GM12878 (cell line): Measurements from ENCODE around the gene SYK. TPM values are rescaled to one million over a fixed set of nuclear protein-coding genes. Genes with fewer than 3 reads are reported as not detected.

Experiments used
- CHD2 ChIP-seq: IDR thresholded peaks from 2 replicates; pipeline ENCODE4 v1.6.1; 2011; ENCODE audit warnings: low read depth, low read length, improper control_type of control experiment, borderline replicate concordance
- CHD4 ChIP-seq: fragments of 200-600 bp; sonication (generic); IDR thresholded peaks from 2 replicates; pipeline ENCODE4 v1.6.1; 2016; ENCODE audit warnings: mild to moderate bottlenecking
- DPF2 ChIP-seq: fragments of 450-650 bp; IDR thresholded peaks from 2 replicates; pipeline ENCODE4 v1.6.1; 2017; ENCODE audit warnings: mild to moderate bottlenecking
- FOS ChIP-seq: IDR thresholded peaks from 3 replicates; pipeline ENCODE4 v1.6.1; 2011; ENCODE audit warnings: borderline replicate concordance; ENCODE audit not compliant: insufficient read length; ENCODE audit errors: extremely low read depth
- IRF4 ChIP-seq: IDR thresholded peaks from 2 replicates; pipeline ENCODE4 v1.6.1; 2011; ENCODE audit warnings: low read depth, low read length
- MEF2B ChIP-seq: fragments of 450-650 bp; IDR thresholded peaks from 2 replicates; pipeline ENCODE4 v1.6.1; 2018; ENCODE audit warnings: mild to moderate bottlenecking, moderate library complexity; ENCODE audit not compliant: partially characterized antibody, poor library complexity, severe bottlenecking
- NKRF ChIP-seq: fragments of 450-650 bp; conservative IDR thresholded peaks from 2 replicates; pipeline ENCODE4 v1.6.1; 2017; ENCODE audit warnings: mild to moderate bottlenecking, moderate library complexity
- SIX5 ChIP-seq: IDR thresholded peaks from 2 replicates; pipeline ENCODE4 v1.6.1; 2011; ENCODE audit warnings: mild to moderate bottlenecking, low read depth, low read length, moderate library complexity; ENCODE audit not compliant: severe bottlenecking
- ZBTB11 ChIP-seq: fragments of 450-650 bp; formaldehyde crosslinking; IDR thresholded peaks from 2 replicates; pipeline ENCODE4 v1.5.0; 2022; ENCODE audit warnings: mild to moderate bottlenecking, missing genetic modification characterization
- ZNF217 ChIP-seq: fragments of 450-650 bp; IDR thresholded peaks from 2 replicates; pipeline ENCODE4 v1.6.1; 2017; ENCODE audit warnings: antibody characterized with exemption, mild to moderate bottlenecking
- polyA plus RNA-seq, 11 experiments: library from polyadenylated mRNA; depleted of rRNA in 4 of 11; unstranded in 6 of 11; stranded (reverse) in 5 of 11; fragments of >200 nt; fragmentation: Nextera tagmentation in 4 of 11; fragmentation: Illumina TruSeq in 1 of 11; extraction: Ambion mirVana in 4 of 11; extraction: Trizol in 1 of 11; gene quantifications; 1 replicate in 1 of 11; 2 replicates in 10 of 11; pipeline versions ENCODE4 v1.2.1 to v1.2.3, GENCODE V29; 2011 to 2016; ENCODE audit warnings: inconsistent platforms in 2 of 11, missing spikeins in 2 of 11, low read depth in 1 of 11
- total RNA-seq, 4 experiments: library from RNA; depleted of rRNA in 3 of 4; stranded (reverse); fragments of >200 nt in 3 of 4; fragmentation: Illumina TruSeq in 1 of 4; extraction: Trizol in 1 of 4; gene quantifications; 2 replicates each; pipeline versions ENCODE4 v1.2.1 to v1.2.3, GENCODE V29; 2013 to 2021

Gene SYK
- total and polyA plus RNA-seq, 10 of the 15 experiments (the other 5 are each of a cell fraction or from before 2014, with no cell fraction given), result 6.5 to 135 (median 68.8) TPM

GRCh38 chr9:90851444-90851843 is 49.8 kb downstream of the SYK start (continued):
- TF ChIP-seq ZBTB11 (CRISPR knock-in tag) (no peak), SIX5 (no peak), MEF2B (no peak), NKRF (no peak), ZNF217 (no peak), IRF4 (no peak), CHD4 (no peak), FOS (no peak), CHD2 (no peak), DPF2 (no peak)
